Activated T-cell treated with anti-CD3 and anti-CD28 coated beads, Interleukin-2, amount 50 U/mL, for 24 hours (primary cell): ENCODE measurements around the gene FGFRL1.

Source experiments
- DNase-seq: peaks from one replicate; pipeline ENCODE4 v3.0.0-alpha.2; 2020
- H3K27ac Mint-ChIP-seq: 2 replicates; pipeline ENCODE4 v1.8.0; 2020; ENCODE audit warnings: mild to moderate bottlenecking, mixed read lengths
- H3K27me3 Mint-ChIP-seq: 2 replicates; pipeline ENCODE4 v1.8.0; 2020; ENCODE audit warnings: mixed read lengths
- H3K36me3 Mint-ChIP-seq: 2 replicates; pipeline ENCODE4 v1.8.0; 2020; ENCODE audit warnings: low read depth, mixed read lengths
- H3K4me1 Mint-ChIP-seq: 2 replicates; pipeline ENCODE4 v1.8.0; 2020; ENCODE audit warnings: low read depth, mixed read lengths
- H3K4me3 Mint-ChIP-seq: 2 replicates; pipeline ENCODE4 v1.8.0; 2020; ENCODE audit warnings: mild to moderate bottlenecking, moderate library complexity, mixed read lengths
- H3K9me3 Mint-ChIP-seq: 2 replicates; pipeline ENCODE4 v1.8.0; 2020; ENCODE audit warnings: mixed read lengths

The FGFRL1 gene, protein sequence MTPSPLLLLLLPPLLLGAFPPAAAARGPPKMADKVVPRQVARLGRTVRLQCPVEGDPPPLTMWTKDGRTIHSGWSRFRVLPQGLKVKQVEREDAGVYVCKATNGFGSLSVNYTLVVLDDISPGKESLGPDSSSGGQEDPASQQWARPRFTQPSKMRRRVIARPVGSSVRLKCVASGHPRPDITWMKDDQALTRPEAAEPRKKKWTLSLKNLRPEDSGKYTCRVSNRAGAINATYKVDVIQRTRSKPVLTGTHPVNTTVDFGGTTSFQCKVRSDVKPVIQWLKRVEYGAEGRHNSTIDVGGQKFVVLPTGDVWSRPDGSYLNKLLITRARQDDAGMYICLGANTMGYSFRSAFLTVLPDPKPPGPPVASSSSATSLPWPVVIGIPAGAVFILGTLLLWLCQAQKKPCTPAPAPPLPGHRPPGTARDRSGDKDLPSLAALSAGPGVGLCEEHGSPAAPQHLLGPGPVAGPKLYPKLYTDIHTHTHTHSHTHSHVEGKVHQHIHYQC

GRCh38 chr4:1011022-1011665 is at the start of gene FGFRL1:
FGFRL1 (plus strand) TSS chr4:1011626; CDS start chr4:1012486, 860 bp downstream.
- no peaks in the 10 kb centered on the region for H3K9me3 Mint-ChIP-seq
- peaks cover 33% of the 10 kb centered on the region for H3K27me3 Mint-ChIP-seq
- DNase-seq, result peak; percentile 92
- H3K27ac Mint-ChIP-seq, result peak within 1 kb of the TSS; percentile 88
- H3K4me1 Mint-ChIP-seq, result peaks cover 13% of the 10 kb centered on the region
- peaks cover 7% of the 10 kb centered on the region for H3K36me3 Mint-ChIP-seq
- H3K4me3 Mint-ChIP-seq, result peak within 1 kb of the TSS; percentile 70

DNA sequence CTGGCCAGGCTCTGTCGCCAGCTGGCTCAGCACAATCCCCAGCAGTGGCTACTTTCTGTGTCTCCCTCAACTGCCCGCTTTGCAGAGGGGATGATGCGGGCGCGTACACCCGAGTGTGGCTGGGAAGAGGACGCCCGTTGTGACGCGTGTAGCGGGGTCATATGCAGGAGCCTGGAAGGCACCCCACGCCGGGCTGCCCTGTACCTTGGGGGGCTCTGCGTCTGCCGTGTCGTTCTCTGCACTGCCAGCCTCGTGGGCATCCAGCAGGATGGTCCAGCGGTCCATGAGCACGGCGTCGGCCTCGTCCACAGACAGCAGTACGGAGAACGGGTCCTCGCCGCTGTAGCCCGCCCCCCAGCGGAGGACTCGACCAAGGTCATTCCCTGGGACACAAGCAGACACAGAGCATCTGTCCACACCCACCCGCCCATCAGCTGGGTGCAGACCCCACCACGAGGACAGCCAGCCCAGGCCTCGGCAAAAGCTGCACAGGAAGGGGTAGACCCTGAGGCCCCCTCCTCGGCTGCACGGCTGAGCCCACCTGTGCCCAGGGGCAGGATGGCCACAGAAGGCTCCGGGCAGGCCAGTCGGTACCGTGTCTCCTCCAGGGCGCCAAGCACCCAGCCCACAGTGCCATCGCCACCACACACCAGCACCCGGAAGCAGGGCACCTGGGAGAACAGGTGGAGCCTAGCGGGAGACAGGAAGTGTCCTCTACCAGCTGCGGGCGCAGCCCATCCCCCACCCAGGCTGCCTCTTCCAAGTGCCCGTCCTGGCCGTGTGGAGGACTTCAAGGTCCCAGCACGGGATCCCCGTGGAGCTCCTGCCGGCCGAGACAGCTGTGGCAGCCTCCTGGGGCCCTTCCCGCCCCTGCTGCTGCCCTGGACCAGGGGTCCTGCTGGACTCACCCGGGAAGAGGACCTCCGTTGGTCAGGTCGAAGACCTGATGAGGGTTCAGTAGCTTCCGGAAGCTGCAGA is 48.9 kb upstream of the FGFRL1 start:
- Mint-ChIP-seq H3K4me3 (no peak overlapping the region), H3K27me3 (no peaks in the 10 kb centered on the region), H3K36me3 (peaks cover 49% of the 10 kb centered on the region), H3K4me1 (no peaks in the 10 kb centered on the region), H3K9me3 (no peaks in the 10 kb centered on the region), H3K27ac (no peak overlapping the region)
- DNase-seq, result no peak

DNA sequence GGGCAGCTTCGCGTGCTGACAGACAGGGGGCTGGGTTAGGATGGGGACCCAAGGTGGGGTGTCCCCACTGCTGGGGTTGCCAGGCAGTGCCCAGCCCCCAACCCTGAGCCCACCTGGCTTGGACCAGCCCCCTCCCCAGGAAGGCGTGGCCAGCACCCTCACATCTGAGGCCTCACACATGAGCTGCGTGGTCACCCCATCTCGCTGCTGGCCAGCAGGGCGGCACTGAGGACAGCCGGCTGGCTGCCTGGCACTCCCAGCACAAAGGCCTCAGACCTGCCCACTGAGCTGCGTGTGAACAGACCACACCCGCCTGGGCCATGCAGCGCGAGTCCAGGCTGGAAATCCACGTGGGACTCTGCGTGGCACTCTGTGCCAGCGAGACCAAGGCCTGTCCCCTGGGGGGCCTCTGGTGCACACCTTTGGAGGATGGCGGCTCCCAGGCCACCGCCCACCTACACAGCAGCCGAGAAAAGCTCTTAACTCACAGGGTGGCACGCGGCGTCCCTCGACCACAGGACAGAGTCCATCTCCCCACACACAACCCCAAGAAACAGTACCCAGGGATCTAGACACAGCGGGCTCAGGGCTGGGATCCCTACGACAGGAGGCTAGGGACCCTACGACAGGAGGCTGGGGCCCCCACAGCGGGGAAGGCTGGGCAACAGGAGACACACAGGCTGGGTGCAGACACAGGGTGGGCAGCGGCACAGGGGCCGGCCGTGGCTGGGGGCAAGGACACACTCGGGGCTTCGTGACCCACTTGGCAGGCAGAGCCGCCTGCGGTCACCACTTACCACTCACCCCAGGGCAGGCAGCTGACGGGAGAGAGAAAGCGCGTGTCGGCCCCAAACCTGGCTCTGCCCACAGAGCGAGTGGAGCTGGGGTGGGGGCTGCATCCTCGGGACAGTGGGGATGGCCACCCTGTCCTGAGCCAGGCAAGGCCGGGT is 47.9 kb upstream of the FGFRL1 start:
- Mint-ChIP-seq H3K4me3 (no peak overlapping the region), H3K27me3 (no peaks in the 10 kb centered on the region), H3K9me3 (no peaks in the 10 kb centered on the region), H3K27ac (no peak overlapping the region), H3K4me1 (no peaks in the 10 kb centered on the region), H3K36me3 (peaks cover 41% of the 10 kb centered on the region)
- no peak for DNase-seq

DNA sequence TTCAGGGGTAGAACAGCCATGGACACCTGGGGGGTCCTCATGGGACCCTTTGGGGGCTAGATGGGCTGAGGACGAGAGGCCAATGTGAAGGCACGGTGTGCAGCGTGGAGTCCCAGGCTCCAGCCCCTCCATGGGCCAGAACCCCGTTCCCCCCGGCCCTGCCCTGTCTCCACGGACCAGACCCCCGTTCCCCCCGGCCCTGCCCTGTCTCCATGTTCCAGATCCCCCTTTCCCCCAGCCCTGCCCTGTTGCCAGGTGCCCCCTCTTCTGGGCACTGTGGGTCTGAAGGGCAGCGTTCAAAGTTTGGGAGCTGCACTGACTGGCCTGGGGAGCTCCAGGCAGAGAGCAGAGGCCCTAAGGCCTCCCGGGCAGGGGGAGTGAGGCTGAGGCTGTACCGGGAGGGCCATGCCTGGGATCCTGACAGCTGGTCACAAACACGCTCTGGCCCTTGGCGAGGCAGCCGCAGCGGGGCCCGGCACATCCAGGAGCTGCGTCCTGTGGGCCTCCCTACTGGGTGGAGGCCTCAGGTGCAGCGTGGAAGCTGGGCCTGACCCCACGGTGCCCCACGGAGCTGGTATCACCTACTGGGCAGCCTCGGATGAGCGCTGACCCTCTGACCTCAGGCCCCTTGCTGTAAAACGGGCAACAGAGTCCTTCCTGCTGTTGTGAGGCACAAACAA is 46.9 kb upstream of the FGFRL1 start:
- Mint-ChIP-seq H3K27ac (no peak overlapping the region), H3K36me3 (peaks cover 32% of the 10 kb centered on the region), H3K4me1 (no peaks in the 10 kb centered on the region), H3K9me3 (no peaks in the 10 kb centered on the region), H3K4me3 (no peak overlapping the region), H3K27me3 (no peaks in the 10 kb centered on the region)
- DNase-seq, result no peak

DNA sequence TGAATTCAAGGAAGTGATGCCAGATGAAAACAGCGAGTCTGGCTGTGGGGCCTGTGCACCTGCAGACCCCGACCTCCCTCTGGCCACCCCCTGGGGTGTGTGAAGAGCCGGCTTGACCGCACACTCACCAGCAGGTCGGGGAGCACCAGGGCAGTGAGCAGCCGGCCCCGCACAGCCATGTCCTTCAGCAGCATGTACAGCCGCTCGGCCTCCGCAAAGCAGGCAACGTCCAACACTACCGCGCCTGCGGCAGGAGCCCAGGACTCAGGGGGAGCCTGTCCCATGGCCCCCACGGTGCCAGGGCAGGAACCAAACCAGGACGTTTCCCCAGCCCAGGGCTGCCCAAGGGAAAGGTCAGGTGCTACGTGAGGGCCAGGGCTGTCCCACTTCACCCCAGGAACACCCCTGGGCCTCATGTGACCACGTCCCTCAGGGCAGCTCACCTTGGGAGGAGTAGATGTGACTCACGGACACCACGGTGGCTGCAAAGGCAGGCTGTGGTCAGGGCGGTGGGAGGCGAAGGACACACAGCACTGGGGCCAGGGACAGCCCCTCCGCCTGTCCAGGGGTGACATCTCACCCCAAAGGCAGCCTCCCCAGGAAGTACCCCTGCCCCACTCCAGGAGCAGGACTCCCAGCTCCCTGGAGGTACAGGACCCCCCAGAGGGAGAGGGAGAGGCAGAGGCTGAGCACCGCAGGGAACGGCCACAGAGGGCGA is 46.2 kb upstream of the FGFRL1 start:
- Mint-ChIP-seq H3K36me3 (peaks cover 26% of the 10 kb centered on the region), H3K9me3 (no peaks in the 10 kb centered on the region), H3K27ac (no peak overlapping the region), H3K4me3 (no peak overlapping the region), H3K27me3 (no peaks in the 10 kb centered on the region), H3K4me1 (peaks cover under 1% of the 10 kb centered on the region)
- no peak for DNase-seq

DNA sequence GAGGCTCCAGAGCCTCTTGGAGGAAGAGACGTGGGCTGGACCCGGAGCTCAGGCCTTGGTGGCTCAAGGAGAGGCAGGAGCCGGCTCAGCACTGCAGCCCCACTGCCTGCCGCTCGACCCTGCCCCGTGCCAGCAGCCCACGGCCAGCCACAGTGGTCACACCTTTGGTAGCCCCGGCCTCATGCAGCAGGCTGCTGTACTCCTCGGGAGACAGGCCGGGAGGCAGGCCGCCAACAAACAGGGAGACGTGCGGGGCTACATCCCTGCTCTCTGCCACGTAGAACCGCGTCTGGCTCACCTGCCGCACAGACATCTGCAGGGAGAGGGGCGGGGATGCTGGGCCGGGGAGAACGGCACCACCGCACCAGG is 45.7 kb upstream of the FGFRL1 start:
- H3K27me3 Mint-ChIP-seq, result no peaks in the 10 kb centered on the region
- no peaks in the 10 kb centered on the region for H3K9me3 Mint-ChIP-seq
- H3K4me1 Mint-ChIP-seq, result peaks cover 6% of the 10 kb centered on the region
- no peak overlapping the region for H3K27ac Mint-ChIP-seq
- DNase-seq, result no peak
- H3K36me3 Mint-ChIP-seq, result peaks cover 26% of the 10 kb centered on the region
- no peak overlapping the region for H3K4me3 Mint-ChIP-seq

- Mint-ChIP-seq H3K4me3 (no peak overlapping the region), H3K4me1 (peaks cover 13% of the 10 kb centered on the region), H3K9me3 (no peaks in the 10 kb centered on the region), H3K36me3 (peaks cover 26% of the 10 kb centered on the region), H3K27me3 (no peaks in the 10 kb centered on the region), H3K27ac (no peak overlapping the region)
- DNase-seq, result no peak
These were observed 44.9 kb upstream of the FGFRL1 start for GRCh38 chr4:966266-967112.

- Mint-ChIP-seq H3K27ac (no peak overlapping the region), H3K36me3 (peaks cover 17% of the 10 kb centered on the region), H3K4me1 (peaks cover 16% of the 10 kb centered on the region), H3K9me3 (no peaks in the 10 kb centered on the region), H3K27me3 (no peaks in the 10 kb centered on the region), H3K4me3 (no peak overlapping the region)
- no peak for DNase-seq
These were observed 44.0 kb upstream of the FGFRL1 start for GRCh38 chr4:967113-968104.

- Mint-ChIP-seq H3K4me1 (peaks cover 16% of the 10 kb centered on the region), H3K27me3 (no peaks in the 10 kb centered on the region), H3K36me3 (peaks cover 15% of the 10 kb centered on the region), H3K4me3 (no peak overlapping the region), H3K27ac (no peak overlapping the region), H3K9me3 (no peaks in the 10 kb centered on the region)
- DNase-seq, result no peak
These were observed 43.2 kb upstream of the FGFRL1 start for GRCh38 chr4:968221-968620.

- Mint-ChIP-seq H3K4me1 (peaks cover 16% of the 10 kb centered on the region), H3K4me3 (no peak overlapping the region), H3K27ac (no peak overlapping the region), H3K36me3 (peaks cover 10% of the 10 kb centered on the region), H3K27me3 (no peaks in the 10 kb centered on the region), H3K9me3 (no peaks in the 10 kb centered on the region)
- no peak for DNase-seq
These were observed 42.6 kb upstream of the FGFRL1 start for GRCh38 chr4:968621-969394.
